PC-9 (cell line): ENCODE results near the gene SMOC2.

Experiments used
- CTCF ChIP-seq: fragments of 200-600 bp; sonication (generic); conservative IDR thresholded peaks from 2 replicates; pipeline ENCODE4 v1.6.1; 2017; ENCODE audit warnings: mixed run types, antibody characterized with exemption, mild to moderate bottlenecking, moderate library complexity
- EZH2 ChIP-seq: fragments of 200-600 bp; sonication (generic); IDR thresholded peaks from 2 replicates; pipeline ENCODE4 v1.8.0; 2017; ENCODE audit warnings: antibody characterized with exemption, low read depth

- no peak for TF ChIP-seq CTCF
- no peak for TF ChIP-seq EZH2
Observed at GRCh38 chr6:168550326-168550725, 109.3 kb downstream of the SMOC2 start.
